Measurements from ENCODE around the gene GPR176.

GRCh38 chr15:39888809-39889208 is 31.3 kb downstream of the GPR176 start:
- TF ChIP-seq TAF1 (IDR thresholded peaks at IDR 0.05; ENCODE audit: low read depth, low read length) (no peak), POLR2A (IDR thresholded peaks at IDR 0.05; ENCODE audit: low read depth, low read length) (no peak)
